HG03064 (cell line): ENCODE results near the gene MSLN.
A peak's percentile ranks its signal among the peaks of the same experiment; 100 is the strongest.

Source experiments
- ATAC-seq: cut with Tn5 transposase; IDR thresholded peaks from one replicate; pipeline ENCODE4 v1.9.1; 2021; ENCODE audit warnings: low read depth; ENCODE audit not compliant: unreplicated experiment

Gene MSLN

DNA sequence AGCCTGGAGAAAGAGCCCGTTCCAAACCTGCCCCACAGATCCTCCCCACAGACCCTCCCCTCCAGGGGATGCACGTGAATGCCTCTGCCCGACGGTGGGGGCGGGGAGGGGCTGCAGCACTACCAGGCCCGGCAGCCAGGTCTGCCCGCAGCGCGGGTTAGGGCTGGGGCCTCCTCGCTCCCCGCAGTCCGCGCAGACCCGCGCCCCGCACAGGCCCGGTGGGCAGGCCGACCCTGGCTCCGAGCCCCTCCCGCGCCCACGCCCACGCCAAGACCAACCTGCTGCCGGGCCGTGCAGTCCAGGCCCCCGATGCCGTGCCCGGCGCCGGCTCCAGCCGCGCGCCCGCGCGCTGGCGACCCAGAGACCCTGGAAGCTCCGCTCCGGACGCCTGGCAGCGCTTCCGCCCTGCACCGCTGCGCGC lies 27.5 kb downstream of the MSLN start, which contains the start of gene RPUSD1:
RPUSD1 (minus strand) TSS at position 404 of the 421 bp plus-strand sequence. CDS start 644 bp downstream, outside the sequence.
- ATAC-seq: peak; percentile 14

DNA sequence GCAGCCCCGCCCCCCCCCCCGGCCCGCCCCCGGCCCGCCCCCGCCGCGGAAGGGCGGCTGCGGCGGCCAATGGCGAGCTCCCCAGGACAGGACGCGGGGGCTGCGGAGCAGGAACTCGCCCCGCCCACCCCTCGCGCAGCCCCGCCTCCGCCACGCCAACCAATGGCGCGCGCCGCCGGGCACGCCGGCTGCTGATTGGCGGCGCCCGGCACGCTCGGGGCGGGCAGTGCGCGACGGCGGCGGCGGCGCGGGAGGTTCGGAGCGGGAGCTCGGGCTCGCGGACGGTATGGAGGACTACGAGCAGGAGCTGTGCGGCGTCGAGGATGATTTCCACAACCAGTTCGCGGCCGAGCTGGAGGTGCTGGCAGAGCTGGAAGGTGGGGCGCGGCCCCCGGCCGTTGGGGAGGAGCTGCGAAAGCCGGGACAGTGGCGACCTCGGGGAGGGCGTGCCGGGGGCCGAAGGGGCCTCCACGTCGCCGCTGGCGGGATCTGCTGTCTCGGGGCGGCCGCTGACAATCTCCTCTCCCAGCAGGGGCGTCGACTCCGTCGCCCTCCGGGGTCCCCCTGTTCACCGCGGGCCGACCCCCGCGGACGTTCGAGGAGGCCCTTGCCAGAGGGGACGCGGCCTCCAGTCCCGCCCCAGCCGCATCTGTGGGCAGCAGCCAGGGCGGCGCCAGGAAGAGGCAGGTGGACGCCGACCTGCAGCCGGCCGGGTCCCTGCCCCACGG lies 28.0 kb downstream of the MSLN start, which contains the start of gene CHTF18:
CHTF18 (plus strand) TSS at position 222 of the 728 bp plus-strand sequence; CDS start at position 287, 65 bp downstream.
- ATAC-seq: peak; percentile 66

DNA sequence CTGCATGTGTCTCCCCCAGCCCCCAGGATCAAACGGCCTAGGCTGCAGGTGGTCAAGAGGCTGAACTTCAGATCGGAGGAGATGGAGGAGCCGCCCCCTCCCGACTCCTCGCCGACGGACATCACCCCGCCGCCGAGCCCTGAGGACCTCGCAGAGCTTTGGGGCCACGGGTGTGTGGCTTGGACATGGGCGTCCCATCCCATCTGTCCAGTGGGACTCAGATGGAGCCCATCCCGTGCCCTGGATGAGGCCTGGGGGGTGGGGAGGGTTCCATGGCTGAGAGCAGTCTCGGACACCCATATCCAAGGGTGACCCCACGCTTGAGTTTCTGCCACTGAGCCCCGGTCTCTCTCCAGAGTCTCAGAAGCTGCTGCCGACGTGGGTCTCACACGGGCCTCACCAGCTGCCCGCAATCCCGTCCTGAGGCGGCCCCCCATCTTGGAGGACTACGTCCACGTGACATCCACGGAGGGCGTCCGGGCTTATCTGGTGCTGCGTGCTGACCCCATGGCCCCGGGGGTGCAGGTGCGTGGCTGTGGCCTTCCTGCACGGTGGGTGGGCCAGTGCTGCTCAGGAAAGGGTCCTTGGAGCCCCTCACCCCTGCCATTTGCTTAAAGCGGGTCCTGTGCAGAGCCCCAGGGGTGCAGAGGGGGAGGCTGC lies 28.8 kb downstream of the MSLN start:
- no peak for ATAC-seq

DNA sequence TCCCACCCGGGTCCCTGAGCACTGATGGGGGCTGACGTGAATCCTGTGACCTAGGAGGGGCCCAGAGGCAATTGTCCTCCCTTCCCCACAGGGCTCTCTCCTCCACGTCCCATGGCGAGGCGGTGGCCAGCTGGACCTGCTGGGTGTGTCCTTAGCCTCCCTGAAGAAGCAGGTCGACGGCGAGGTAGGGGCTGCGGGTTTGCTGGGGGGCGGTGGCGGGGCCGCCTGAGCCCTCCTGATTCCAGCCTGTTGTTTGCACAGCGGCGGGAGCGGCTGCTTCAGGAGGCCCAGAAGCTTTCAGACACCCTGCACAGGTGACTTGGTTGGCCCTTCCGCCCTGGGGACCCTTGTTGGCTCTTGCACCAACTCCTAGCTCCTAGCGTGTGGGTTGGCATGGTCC lies 29.6 kb downstream of the MSLN start:
- no peak for ATAC-seq

DNA sequence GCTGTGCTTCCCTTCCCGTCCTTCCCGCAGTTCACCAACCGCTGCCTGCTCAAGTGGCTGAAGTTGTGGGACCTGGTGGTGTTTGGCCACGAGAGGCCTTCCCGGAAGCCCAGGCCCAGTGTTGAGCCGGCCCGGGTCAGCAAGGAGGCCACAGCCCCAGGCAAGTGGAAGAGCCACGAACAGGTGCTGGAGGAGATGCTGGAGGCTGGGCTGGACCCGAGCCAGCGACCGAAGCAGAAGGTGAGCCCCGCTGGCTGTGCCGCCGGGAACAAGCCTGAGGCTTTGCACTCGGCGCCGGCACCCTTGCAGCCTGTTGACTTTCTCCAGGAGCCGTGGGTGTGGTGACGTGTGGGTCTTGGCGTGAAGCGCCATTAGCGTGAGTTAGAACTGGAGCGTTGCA lies 30.6 kb downstream of the MSLN start:
- no peak for ATAC-seq

DNA sequence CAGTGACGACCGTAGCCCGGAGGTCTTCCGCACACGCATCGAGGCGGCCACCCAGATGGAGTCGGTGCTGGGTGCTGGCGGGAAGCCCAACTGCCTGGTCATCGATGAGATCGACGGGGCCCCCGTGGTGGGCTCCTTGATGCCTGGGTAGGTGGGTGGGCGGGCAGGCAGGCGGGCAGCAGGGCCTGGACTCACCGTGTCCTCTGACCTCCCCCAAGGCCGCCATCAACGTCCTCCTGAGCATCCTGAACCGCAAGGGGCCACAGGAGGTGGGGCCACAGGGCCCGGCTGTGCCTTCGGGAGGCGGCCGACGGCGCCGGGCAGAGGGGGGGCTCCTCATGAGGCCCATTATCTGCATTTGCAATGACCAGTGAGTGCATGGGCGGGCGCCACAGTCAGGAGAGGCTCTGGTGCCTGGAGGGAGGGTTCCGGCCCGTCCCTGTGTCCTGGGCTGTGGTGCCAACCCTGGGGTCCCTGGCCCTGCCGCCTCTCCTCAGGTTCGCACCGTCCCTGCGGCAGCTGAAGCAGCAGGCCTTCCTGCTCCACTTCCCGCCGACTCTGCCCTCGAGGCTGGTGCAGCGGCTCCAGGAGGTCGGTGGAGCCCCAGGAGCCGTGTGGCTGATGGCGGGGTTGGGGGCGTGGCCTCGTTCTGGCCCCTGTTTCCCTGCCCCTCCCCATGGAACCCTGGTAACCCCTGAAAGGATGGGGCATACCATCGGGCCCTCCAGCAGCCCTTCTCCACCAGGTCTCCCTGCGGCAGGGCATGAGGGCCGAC lies 31.9 kb downstream of the MSLN start:
- no peak for ATAC-seq

DNA sequence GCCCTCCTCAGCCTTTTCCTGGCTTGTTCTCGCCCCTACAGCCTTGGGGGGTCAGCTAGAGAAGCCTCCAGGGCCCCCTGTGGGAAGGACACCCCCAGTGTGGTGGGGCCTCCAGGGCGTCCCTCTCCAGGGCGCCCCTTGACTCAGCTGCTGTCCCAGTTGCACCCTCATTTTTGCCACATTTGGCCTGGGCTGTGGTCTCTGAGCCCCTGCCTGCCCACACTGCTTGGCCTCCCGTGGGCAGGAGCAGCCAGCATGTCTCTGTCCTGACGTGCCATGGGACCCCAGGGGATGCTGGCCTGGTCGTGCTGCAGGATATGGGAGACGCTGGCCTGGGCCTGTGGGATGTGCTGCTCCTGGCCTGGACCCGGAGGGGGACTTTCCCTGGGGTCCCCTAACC lies 32.9 kb downstream of the MSLN start:
- ATAC-seq: no peak

DNA sequence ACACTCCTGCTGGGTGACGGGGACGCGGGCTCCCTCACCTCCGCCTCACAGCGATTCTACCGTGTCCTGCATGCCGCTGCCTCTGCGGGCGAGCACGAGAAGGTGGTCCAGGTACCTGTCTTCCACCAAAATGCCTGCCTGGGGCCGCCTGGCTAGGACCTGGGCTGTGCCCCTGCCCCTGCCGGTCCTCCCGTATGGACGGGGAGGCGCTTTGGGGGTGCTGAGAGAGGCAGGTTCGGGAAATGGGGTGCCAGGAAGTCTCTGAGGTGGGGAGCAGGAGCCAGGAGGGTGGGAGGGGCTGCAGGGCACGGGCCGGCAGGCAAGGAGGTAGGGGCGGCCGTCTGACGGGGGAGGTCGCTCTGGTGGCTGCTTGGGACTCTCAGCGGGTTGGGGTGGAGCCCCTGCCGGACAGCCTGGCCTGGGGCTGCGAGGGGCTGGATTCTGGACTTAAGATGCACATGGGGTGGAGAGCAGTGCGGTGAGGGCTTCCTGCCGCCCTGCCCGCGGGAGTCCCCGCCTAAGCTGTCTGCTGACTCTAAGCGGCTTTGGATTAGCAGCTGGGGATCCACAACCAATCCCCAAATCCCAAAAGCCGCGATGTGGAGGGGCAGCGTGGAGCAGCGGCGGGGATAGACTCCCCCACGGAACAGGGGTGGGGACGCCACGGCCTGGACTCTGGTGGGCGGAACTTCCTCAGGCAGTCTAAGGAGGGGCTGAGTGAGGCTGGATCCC lies 33.7 kb downstream of the MSLN start:
- ATAC-seq: no peak

DNA sequence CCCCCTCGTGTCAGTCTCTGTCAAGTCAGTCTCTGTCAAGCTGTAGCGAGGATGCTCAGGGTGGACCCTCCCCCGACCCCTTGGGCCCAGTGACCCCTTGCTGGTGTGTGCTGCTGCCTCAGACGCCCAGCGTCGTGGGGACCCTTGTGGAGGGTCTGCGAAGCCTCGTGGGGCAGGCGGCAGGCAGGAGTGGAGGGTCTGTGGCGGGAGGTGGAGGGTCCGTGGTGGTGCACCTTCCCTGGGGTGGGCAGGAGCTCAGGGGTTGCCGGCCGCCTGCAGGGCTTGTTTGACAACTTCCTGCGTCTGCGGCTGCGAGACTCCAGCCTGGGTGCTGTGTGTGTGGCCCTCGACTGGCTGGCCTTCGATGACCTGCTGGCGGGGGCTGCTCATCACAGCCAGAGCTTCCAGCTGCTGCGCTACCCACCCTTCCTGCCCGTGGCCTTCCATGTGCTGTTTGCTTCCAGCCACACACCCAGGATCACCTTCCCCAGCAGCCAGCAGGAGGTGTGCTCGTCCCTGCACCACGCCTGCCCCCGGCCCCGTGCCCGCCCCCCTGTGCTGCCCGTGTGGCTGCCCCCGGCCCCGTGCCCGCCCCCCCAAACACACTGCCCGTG lies 34.4 kb downstream of the MSLN start:
- ATAC-seq: no peak

DNA sequence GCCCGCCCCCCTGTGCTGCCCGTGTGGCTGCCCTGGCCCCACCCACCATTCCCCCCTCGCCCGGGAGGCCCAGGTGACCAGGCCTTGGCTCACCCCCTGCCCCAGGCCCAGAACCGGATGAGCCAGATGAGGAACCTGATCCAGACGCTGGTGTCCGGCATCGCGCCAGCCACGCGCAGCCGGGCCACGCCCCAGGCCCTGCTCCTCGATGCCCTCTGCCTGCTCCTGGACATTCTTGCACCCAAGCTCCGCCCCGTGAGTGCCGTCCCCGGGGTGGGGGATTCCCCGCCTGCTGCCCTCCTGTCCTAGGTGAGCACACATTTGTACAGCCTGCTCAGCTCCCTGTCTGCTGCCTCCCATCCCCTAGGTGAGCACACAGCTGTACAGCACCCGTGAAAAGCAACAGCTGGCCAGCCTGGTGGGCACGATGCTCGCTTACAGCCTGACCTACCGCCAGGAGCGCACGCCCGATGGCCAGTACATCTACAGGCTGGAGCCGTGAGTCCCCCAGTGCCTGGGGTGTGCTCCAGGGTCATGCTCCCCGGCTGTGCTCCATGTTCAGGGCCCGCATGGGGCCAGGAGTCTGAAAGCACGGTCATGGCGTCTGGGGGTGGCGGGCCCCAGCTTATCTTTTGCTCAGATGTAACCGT lies 35.2 kb downstream of the MSLN start:
- no peak for ATAC-seq

DNA sequence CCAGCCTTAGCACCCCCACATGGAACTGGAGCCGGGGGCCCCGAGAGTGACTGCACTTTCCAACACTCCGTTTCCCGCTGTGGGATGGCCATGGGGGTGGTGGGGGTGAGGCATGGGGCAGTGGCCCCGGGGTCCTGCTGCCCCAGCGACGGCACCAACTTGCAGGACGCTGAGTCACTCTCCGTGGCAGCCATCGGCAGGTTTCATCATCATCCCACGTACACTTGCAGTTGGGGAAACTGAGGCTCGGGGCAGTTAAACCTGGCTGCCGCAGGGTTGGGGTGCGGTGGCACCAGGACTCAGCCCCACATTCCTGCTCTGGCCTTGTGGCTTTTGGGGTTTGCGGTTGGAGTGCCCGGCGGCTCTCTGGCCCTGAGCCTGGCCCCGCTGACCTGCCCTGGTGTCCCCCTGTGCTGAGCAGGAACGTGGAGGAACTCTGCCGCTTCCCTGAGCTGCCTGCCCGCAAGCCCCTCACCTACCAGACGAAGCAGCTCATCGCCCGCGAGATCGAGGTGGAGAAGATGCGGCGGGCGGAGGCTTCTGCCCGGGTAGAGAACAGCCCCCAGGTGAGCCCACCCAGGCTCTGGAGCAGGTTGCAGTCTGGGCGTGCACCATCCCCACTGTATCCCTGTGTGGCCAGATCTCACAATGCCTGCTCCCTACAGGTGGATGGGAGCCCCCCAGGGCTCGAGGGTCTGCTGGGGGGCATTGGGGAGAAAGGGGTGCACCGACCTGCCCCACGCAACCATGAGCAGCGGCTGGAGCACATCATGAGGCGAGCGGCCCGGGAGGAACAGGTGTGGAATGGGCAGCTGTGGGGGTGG lies 36.0 kb downstream of the MSLN start:
- no peak for ATAC-seq

DNA sequence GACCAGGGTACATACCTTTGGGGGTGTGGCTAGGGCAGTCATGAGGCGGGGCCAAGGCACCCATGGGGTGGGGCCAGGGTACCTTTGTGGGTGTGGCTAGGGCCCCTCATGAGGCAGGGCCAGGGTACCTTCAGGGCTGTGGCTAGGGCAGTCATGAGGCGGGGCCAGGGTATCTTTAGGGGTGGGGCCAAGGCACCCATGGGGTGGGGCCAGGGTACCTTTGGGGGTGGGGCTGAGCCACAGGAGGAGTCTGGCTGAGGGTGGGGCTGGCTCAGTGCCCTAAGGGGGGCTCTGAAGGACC lies 36.5 kb downstream of the MSLN start:
- ATAC-seq: no peak

DNA sequence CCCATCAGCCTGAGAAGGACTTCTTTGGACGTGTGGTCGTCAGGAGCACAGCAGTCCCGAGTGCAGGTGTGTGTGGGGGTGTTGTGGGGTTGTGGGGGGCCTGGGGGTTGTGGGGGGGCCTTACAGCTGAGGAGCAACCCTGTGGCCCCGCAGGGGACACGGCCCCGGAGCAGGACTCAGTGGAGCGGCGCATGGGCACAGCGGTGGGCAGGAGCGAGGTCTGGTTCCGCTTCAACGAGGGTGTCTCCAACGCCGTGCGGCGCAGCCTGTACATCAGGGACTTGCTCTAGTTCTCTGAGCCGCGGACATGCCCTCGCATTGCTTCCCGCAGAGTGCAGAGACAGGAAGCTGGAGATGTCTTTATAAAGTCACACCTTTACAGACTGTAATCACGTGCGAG lies 37.2 kb downstream of the MSLN start:
- no peak for ATAC-seq

DNA sequence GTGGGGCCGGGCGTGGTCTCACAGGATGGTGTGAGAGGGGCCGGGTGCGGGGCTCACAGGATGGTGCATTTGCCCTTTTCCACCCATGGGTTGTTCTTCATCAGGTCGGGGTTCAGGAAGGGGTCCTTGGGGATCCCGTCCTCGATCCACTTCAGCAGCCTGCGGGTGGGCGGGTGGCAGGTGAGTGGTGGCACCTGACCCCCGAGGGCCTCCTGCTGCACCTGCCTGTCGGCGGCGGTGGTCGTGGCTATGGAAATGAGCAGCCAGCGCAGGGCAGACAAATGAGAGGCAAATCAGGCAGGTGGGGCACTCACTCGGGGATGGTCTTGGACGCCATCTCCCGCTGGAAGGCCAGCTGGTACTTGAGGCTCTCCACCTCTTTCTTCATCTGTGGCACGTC lies 38.1 kb downstream of the MSLN start:
- ATAC-seq: no peak

DNA sequence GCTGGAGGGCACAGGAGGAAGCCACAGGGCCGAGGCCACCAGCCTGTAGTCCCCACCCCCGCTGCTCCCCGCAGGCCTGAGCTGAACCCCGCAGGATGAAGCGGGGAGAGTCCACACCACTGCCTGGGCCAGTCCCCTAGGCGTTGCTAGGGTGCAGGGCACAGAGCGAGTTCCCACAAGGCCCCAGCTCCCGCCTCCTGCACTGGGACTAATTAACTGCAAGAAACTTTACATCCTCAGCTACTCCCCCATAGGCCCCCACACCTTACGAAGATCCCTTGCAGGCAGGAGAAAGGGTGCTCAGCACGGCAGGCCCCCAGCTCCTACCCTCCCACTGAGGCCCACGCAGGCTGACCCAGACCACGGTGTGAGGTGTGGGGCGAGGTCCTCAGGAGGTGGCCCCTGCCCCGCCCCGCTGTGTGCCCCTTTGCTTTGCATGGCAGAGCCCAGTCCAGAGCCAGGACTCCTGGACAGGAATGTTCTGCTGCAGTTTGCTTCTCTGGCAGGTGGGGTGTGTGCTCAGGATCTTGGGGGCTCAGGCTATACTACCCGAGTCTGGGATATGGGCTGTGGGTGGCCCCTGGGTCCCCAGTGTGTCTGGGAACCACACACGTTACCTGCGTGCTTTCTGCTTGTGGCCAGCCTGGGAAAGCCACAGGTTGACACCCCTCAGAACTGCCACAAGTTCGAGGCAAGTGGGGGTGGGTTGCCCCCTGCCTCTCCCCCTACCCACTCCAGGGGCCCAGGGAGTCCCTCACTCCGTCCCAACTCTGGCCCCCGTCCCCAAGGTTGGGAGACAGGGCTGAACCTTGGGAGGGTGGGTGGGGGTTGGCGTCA lies 38.8 kb downstream of the MSLN start:
- ATAC-seq: no peak

DNA sequence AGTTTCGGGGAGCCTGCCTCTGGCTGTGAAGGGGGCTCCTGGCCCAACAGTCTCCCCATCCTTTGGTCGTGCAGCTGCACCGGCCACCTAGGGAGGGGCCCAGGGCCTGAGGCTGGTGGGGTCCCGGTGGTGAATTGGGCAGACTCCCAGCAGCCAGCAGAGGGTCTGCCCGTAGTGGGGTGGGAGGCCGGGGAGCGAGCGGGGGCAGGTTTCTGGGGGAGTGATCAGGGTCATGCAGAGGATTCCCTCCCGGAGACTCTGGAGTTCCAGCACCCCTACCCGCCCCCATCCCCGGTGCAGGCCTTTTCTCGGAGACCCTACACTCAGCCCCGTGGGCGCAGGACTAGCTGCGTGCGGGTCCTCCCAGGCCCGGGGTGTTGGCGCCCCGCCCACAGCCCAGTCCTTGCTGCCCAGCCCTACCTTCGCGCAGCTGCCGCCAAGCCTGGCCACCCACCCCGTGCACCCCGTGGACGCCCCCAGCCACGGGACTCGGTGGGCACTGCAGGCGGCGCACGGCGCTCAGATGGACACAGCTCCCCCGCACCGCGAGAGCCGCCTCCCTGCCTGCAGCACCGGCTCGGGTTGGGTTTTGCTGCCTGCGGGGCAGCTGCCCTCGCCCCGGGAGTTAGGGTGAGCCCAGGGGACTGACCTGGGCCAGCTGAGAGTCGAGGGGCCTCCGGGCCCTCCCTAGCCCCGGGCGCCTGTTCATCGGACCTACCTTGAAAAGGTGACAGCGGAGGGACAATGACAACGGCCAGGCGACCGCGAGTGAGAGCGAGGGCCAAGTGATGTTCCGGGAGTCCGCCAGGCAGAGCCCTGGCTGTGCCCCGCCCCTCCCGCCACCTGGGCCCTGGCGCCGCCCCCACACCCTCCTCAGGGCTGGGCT lies 39.7 kb downstream of the MSLN start, which contains the start of gene GNG13:
GNG13 (minus strand) TSS at position 787 of the 886 bp plus-strand sequence. CDS start 1,657 bp downstream, outside the sequence.
- ATAC-seq: no peak
